Raji (cell line): Measurements from ENCODE around the gene FOXF1.

Source experiments
- POLR2A ChIP-seq: IDR thresholded peaks from 2 replicates; pipeline ENCODE4 v1.6.1; 2011; ENCODE audit warnings: low read depth, low read length, control low read depth; ENCODE audit not compliant: insufficient read depth

Gene FOXF1

GRCh38 chr16:86498671-86499439, 11.5 kb upstream of the FOXF1 start:
- no peak for TF ChIP-seq POLR2A

GRCh38 chr16:86499440-86499786, 10.9 kb upstream of the FOXF1 start:
- TF ChIP-seq POLR2A: no peak

GRCh38 chr16:86499889-86500707, 10.2 kb upstream of the FOXF1 start:
- no peak for TF ChIP-seq POLR2A

GRCh38 chr16:86500708-86501510, 9.4 kb upstream of the FOXF1 start:
- TF ChIP-seq POLR2A: no peak

- no peak for TF ChIP-seq POLR2A
Measured at GRCh38 chr16:86501989-86502855, 8.1 kb upstream of the FOXF1 start.

GRCh38 chr16:86502856-86503748, 7.2 kb upstream of the FOXF1 start:
- no peak for TF ChIP-seq POLR2A

GRCh38 chr16:86503830-86504229, 6.5 kb upstream of the FOXF1 start:
- no peak for TF ChIP-seq POLR2A

- TF ChIP-seq POLR2A: no peak
Measured at GRCh38 chr16:86504315-86505184, 5.8 kb upstream of the FOXF1 start.

GRCh38 chr16:86505185-86505898, 5.0 kb upstream of the FOXF1 start:
- no peak for TF ChIP-seq POLR2A

- no peak for TF ChIP-seq POLR2A
Measured at GRCh38 chr16:86505899-86506864, 4.1 kb upstream of the FOXF1 start.
